ENCODE data around the gene RASL10A.

GRCh38 chr22:29316141-29316828, 788 bp upstream of the RASL10A start:
- TF ChIP-seq POLR2A (IDR thresholded peaks at IDR 0.05; ENCODE audit: extremely low read depth, insufficient read length): no peak
- TF ChIP-seq CTCF (IDR thresholded peaks at IDR 0.05; ENCODE audit: low read depth, low read length): no peak
